SKM-1 (cell line): ENCODE results near the gene OR4A47.
"Not testable (repeated sequence)": the region's sequence is repeated elsewhere in the genome, so short reads cannot be mapped to it uniquely, and the experiment has no call there.

ENCODE experiments used
- DNase-seq: peaks from one replicate; lab custom pipeline; 2025; ENCODE audit not compliant: unreplicated experiment; lab: John Stamatoyannopoulos, UW

OR4A47 gene, protein sequence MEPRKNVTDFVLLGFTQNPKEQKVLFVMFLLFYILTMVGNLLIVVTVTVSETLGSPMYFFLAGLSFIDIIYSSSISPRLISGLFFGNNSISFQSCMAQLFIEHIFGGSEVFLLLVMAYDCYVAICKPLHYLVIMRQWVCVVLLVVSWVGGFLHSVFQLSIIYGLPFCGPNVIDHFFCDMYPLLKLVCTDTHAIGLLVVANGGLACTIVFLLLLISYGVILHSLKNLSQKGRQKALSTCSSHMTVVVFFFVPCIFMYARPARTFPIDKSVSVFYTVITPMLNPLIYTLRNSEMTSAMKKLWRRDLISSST

DNA sequence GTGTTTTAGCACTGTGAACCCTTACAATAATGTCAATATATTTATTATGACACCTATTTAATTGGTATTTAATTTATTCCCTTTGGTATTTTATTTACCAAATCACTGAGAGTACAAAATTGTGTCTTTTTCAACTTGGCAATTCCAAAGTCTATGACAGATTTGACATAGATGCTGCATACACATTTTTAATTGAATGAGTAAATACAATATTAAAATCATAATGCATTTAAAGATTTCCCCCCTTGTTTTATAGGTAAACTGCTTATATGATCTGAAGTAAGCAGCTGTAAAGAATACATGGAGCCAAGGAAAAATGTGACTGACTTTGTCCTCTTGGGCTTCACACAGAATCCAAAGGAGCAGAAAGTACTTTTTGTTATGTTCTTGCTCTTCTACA, at the start of gene OR4A47:
Gene OR4A47, plus strand, starts transcription at position 301 of the 400 bp plus-strand sequence. Its CDS starts 0 bp downstream, at position 301.
- DNase-seq = not testable (repeated sequence)

- DNase-seq = not testable (repeated sequence)
These were observed 32.7 kb upstream of the OR4A47 start for GRCh38 chr11:48455909-48456308.

GRCh38 chr11:48473966-48474365, 14.6 kb upstream of the OR4A47 start:
- DNase-seq = not testable (repeated sequence)

- not testable (repeated sequence) for DNase-seq
These were observed 13.9 kb upstream of the OR4A47 start for GRCh38 chr11:48474703-48475102.

- DNase-seq = not testable (repeated sequence)
These were observed 17.6 kb downstream of the OR4A47 start for GRCh38 chr11:48506169-48506568.

GRCh38 chr11:48538991-48539390, 50.4 kb downstream of the OR4A47 start:
- no peak for DNase-seq
